ENCODE measurements around the gene SURF6.
"Not testable (repeated sequence)": the region's sequence is repeated elsewhere in the genome, so short reads cannot be mapped to it uniquely, and the experiment has no call there.

The SURF6 gene

DNA sequence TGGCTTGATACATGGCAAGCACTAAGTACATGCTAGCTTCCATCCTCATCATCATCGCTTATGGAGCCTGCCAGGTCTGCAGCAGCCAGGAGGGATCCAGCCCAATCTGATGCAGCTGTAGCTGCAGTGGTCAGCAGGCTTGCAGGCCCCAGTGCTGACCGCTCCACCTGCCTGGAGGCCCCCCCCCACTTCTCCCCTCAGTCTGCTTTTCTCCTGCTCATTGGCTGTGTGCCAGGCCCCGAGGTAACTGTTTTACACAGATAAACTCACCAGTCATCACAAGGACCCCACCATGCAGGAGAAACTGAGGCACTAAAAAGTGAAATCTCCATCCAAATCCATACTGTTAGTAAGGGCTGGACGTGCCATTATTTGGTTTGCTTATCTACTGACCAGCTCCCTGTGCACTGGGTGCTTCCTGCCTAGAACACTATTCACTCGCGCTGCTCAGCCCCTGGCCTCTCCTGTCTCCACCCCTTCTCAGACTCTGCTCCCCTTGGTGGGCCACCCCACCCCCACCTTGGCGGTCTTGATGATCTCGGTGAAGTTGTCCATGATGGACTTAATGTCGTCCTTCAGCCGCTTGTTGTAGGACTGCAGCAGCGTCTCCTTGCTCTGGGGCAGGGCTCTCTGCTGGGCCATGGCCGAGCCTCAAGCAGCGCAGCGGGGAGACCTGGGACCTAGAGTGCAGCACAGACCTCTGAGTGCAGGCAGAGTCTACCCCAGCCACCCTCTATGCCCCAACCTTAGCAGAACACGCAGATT lies 10.2 kb upstream of the SURF6 start:
- DNase-seq = no peak

DNA sequence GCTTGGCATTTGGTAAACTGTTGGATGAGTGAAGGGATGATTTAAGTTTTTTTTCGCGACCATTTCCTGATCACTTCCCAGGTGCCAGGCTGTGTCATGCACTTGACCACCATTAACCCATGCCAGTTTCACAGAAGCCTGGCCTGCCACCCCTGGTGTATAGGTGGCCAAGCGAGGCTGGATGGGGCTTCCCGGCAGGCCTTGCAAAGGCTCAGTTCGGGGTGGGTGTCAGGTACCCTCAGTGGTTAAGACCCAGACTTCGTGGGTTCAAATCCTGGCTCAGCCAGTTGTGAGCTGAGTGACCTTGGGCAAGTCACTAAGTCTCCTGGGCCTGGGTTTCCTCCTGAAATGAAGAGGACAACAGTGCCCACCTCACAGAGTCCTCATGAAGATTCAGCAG lies 9.6 kb upstream of the SURF6 start:
- DNase-seq = no peak

DNA sequence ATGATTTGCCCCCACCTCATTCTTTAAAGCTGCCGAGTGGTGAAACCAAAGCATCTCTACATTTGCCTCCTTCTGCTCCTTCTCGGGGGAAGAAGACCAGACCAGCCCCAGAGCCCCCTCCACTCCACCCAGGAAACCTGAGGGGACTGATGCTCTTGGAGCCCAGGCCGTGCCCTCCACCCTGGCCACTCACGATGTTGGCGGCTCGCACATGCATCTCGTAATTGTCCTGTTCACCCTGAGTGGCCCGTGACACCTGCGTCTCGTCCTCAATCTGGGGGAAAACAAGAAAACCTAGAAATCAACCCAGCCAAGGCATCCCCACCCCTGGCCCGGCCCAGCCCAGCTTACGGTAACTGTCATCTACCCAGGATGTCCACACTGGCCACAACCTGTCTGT lies 9.0 kb upstream of the SURF6 start:
- no peak for DNase-seq

DNA sequence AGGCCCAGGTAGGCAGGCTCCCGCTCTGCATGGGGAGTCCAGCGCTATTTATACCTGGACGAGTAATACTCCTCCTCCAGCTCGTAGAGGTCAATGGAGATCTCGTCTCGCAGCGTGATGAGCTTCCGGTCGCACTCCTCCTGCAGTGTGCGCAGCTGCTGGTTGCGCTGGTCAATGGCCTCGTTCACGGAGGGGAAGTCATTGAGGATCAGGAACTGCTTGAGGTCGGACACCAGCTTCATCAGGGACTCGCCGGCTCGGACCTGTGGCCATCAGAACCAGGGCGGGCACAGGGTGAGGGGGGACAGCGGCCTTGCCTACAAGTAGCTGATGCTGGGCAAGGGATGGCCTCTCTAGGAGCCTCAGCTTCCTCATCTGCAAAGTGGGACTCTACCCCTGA lies 8.1 kb upstream of the SURF6 start:
- DNase-seq = no peak

DNA sequence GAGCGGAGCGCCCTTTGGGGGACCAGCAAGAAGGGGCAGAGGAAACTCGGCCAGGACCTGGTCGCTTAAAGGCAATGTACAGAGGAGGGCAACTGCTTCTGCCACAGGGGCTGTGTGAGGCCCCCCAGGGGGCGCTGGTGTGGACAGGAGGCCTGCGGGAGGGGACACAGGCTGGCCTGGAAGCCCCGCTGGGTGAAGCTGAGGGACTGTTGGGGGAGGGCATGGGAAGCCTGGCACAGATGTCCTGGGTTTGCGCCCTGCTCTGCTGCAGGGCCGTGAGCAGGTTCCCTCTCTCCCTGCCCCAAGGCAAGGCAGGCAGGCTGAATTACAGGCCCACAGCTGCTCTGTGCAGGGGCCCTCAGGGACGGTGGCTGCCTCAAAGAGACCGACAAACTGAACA lies 6.6 kb upstream of the SURF6 start:
- no peak for DNase-seq

DNA sequence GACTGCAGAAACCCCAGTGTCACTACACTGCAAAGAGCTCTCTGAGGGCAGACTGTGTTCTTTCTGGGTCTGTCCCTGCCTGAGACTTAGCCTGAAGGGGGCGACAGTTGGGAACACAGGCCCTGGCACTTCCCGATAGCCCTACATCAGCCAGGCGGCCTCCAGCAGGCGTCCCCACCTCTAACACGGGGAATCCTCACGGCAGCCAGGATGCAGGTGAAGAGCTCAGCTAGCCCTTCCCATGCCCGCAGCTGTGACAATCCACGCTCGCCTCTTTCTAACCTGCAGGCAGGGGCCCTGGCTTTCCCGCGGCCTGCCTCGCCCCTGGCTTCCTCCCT lies 6.0 kb upstream of the SURF6 start:
- no peak for DNase-seq

DNA sequence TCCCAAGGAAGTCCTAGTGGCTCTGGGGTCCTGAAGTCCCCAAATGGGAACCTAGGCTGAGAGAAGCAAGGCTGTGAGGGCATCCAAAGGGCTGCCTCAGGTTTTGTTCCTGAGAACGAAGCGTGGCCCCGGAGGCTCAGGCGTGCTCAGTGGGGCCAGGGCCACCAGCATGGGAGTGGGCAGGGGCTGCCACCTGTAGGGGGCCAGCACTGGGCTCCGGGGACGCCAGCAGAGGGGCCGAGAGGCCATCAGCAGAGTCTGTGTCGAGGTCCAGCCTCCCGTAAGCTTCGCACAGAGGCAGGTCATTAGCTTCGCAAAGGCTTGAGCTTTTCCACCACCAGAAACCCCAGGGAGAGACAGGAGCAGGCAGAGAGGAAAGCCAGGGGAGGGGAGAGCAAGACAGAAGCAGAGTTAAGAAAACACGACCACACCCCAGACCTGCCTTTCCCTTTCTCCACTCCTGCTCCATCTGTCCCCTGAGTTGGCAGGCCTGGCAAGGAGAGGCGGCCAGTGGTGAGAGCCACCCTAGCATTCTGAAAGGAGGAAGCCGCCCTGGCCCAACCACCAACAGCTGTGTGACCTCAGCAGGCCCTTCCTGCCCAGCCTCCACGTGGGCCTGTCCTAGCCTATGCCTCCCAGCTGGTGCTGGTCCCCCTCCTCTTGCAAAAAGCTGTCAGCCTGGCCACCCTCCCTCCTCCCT lies 5.5 kb upstream of the SURF6 start:
- no peak for DNase-seq

DNA sequence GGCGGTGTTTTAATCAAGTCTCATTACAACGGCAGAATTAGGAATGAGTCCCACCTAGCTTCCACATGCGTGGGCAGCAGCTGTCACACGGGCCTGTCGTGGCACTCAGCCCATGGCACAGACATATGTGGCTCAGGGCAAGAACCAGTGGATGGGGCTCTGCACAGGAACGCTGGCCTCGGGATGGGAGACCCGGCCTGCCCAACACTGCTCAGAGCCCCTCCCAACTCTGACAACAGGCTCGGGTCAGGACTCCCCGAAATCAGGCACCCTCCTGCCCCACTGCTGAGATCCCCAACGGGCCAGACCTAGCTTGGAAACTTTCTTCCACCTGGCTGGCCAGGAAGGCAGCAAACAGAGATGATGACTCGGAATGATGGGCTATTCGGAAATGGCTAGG lies 4.9 kb upstream of the SURF6 start:
- DNase-seq = no peak

DNA sequence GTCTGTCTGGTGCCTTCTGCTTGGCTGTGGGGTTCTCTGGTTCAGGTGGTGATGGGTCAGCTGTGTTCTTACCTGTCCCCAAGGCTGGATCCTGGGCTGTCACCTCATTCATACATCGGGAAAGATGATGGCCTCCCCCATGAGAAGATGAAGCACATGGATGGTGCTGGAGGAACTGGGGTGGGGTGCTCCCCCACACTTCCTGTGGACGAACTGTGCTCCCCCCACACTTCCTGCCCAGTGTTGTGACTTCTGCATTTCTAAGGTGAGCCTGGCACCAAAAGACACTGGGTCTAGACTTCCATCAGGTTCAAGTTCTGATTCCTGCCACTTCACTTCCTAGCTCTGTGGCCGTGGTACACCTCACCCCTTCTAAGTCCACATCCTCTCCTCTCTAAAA lies 4.3 kb upstream of the SURF6 start:
- DNase-seq = no peak

DNA sequence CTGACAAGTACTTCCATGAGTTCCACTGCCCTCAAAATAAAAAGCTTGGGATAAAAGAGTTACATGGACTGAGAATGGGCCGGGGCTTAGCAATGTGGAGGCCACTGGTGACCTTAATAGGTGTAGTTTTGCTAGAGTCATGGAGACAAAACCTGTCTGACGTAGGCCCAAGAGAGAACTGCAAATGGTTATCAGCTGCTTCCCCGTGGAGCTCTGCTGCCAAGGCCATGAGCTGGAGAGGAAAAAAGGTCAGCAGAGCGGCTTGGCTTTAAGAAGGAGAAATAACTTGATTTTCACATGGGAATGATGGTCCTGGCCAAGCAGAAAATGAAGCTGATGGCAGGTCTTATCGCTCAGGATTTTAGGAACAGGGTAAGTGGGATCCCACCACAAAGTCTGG lies 3.7 kb upstream of the SURF6 start:
- DNase-seq = no peak

DNA sequence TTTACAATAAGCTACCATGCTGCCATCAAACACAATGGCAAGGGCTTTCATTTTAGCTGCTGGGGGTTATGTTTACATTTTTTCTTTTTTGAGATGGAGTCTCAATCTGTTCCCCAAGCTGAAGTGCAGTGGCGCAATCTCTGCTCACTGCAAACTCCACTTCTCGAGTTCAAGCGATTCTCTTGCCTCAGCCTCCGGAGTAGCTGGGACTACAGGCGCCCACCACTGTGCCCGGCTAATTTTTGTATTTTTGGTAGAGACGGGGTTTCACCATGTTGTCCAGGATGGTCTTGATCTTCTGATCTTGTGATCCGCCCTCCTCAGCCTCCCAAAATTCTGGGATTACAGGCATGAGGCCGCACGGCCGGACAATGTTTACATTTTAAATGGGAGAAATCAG lies 1.1 kb downstream of the SURF6 start:
- not testable (repeated sequence) for DNase-seq

DNA sequence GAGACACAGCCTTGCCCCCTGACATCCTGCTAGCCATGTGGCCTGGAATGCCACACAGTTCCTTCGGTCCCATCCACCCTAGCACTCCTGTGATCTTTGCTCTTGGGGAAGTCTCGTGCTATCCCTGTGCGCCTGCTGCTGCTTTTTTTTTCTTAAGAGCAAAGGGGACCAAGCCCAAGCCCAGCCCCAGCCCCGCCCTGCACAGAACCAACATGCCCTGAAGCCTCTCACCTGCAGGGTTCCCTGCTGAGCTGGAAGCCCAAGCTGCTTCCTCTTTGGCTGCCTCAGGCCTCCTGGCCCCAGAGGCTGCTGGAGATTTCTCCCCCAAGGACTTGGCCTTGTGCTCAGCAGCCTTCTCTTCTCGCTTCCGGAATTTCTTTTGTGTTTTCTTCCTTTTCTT lies 1.8 kb downstream of the SURF6 start:
- DNase-seq = no peak

DNA sequence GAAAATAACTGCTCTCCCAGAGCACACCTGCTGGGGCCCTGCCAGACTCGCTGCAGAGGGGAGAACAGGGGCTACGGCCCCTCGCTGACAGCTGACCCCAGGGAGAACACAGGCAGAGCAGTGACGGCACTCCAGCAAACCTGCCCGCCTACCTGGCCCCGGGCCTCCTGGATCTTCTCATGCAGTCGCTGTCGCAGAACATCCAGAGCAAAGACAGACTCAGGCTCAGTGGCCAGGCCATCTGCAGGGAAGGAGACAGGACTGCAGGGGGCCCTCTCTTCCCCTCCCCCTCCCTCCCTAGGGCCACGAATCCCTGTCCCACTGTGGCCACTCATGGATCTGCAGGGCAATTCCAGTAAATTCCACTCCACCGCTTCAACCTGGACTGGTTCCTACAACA lies 2.4 kb downstream of the SURF6 start:
- no peak for DNase-seq

DNA sequence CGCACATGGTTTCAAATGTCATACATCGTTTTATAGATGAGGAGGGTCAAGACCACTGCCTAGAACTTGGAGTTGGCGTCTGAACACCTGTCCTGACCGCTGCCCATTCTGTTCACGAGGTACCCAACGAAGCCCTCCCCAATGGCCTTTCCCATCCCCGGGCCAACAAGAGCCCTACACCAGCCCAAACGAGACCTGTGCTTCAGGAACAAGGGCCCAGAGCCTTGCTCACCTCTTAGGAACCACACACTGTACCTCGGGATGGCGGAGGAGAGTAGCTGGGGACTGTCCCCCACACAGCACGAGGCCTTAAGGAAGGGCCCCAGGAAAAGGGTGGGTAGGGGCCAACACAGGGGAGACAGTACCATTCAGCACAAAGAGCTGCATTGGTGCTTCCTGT lies 3.0 kb downstream of the SURF6 start:
- DNase-seq = no peak

DNA sequence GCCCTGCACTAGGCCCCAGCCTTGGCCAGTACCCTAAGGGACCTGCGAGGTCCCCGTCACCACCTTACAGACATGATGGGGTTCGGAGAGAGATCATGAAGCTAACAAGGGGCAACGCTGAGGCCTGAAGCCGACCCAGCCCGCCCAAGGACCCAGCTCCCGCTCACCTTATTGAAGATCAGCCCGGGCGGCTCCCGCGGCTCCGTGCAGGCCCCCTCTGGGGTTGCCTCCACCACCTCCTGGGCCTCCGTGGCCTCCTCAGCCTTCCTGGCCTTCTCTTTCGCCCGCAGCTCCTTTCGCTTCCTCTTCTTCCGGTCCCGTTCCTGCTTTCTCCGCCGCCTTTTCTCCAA lies 3.6 kb downstream of the SURF6 start:
- DNase-seq = no peak

DNA sequence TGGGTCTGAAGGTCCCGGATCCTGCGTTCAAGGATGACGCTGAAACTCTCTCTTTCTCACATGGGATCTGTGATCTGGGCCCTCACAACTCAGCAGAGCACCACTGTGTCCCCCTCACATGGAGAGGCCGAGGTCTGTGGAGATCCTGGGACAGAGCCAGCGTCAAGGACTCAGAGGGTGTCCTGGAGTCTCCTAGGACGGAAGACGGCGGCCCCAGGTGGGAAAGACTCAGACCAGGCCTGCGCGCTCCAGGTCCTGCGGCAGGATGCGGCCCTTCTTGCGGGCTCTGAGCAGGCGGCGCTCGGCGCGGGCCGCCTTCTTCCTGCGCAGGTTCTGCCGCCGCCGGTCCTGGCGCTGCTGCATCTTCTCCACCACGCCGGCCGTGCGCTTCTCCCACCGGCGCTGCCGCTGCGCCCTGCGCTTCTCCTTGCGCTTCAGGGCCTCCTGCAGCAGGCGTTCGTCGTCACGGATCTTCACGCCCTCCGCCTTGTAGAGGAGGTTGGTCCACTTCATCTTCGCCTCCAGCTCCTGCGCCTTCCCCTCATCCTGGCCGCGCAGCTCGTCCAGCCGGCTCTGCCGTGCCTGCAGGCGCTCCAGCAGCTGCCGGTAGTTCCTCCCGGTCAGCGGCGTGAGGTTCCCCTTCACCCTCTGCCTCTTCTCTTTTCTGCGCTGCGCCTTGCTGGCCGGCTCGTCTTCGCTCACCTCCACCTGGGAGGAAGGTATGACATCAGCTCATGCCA lies 4.2 kb downstream of the SURF6 start:
- no peak for DNase-seq

DNA sequence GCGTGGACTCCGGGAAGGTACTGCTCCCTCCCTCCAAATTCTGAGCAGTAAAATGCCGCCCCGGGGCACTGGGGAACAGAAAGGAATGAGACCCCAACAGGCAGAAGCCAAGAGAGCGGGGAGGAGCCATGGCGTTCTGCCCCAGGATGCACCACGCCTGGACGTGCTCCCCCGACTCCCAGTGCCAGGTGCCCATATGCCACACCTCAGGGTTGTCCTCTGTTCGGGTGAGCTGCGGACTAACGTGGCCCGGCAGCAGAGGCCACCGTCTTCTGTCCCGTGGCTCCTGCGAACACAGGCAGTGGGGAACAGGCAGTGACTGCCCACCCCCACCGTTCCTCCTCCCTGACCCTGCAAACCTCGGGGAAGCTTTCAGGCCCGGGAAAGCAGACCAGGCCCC lies 4.8 kb downstream of the SURF6 start:
- DNase-seq = no peak

DNA sequence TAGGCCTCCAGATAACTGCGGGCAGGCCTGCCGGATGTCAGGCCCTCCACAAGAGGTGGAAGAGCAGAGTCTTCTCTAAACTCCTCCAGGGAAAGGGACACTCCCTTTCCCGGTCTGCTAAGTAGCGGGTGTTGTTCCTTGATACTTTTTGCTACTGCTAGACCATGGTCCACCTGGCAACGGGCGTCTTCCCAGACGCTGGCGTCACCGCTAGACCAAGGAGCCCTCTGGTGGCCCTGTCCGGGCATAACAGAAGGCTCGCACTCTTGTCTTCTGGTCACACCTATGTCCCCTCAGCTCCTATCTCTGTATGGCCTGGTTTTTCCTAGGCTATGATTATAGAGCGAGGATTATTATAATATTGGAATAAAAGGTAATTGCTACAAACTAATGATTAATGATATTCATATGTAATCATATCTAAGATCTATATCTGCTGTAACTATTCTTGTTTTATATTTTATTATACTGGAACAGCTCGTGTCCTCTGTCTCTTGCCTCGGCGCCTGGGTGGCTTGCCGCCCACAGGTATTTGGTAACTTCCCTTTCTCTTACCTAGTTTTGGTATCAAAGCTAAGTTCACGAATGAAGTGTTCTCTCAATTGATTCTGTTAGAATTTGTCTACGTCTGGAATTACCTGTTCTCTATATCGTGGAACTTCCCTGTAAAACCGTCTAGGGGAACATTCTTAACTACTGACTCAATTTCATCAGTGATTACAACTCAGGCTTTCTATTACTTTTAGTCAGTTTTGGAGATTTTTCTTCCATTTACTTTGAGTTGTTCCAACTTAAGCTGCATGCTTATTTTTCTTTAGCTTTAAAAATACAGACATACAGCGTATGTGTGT lies 6.5 kb downstream of the SURF6 start:
- not testable (repeated sequence) for DNase-seq

DNA sequence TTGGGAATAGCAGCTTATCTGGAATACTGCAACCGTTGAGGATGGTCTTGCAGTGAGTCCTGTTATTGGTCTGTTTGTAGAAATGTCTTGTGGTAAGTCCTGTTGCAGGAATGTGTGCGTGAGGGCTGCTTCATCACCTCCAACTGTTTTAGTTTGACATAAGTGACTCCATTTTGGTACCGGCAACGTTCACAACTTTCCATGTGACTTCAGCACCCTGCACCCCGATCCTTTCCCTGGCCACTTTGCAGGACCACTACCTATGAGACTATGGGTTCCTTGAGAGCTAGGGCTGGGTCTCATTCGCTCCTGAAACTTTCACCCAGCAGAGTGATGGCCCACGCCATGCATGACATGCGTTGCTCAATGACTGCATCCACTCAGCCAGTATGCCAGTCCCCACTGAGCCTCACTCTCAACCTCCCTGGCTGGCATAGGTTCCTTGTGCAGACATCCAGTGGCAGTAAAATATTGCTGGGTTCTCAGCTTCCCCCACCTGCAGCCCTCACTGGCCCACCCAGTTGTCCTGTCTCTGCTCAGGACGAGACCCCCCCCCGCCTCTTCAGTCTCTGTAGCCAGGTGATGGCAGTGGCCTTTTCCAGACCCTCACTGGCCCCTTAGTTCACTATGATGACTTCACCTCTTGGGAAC lies 8.0 kb downstream of the SURF6 start:
- DNase-seq = no peak

DNA sequence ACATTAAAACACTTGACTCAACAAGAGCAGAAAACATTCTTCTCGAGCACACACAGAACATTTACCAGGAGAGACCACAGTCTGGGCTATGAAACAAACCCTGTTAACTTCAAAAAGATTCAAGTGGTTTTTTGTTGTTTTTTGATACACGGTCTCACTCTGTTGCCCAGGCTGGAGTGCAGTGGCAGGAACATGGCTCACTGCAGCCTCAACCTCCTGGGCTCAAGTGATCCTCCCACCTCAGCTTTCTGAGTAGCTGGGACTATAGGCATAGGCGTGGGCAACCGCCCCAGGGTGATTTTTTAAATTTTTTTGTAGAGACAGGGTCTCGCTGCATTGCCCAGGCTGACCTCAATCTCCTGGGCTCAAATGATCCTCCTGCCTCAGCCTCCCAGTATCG lies 9.0 kb downstream of the SURF6 start:
- not testable (repeated sequence) for DNase-seq

DNA sequence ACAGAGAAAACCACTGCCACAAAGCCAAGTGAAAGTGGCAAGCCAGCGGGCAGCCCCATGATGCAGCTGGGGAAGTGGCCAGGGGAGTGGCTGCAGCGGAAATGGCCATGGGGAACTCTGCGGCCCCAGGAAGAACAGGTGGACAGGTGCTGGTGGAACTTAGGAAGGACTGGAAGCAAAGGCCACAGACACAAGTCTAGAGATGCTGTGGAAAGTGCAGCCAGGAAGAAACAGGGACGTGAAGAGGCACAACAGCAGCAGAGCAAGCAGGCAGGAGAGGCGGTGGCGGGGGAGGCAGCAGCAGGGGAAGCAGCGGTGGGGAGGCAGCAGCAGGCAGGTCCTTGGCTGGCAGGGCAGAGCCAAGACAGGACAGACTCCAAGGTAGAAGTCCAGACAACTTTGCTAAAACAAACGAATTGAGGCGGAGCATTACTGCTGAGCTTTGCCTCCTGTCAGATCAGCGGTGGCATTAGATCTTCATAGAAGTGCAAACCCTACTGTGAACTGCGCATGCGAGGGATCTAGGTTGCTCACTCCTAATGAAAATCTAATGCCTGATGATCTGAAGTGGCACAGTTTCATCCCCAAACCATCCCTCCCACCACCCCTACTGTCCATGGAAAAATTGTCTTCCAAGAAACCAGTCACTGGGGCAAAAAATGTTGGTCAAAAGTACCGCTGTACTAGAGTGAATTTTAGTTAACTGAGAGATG lies 11.8 kb downstream of the SURF6 start:
- DNase-seq = no peak

DNA sequence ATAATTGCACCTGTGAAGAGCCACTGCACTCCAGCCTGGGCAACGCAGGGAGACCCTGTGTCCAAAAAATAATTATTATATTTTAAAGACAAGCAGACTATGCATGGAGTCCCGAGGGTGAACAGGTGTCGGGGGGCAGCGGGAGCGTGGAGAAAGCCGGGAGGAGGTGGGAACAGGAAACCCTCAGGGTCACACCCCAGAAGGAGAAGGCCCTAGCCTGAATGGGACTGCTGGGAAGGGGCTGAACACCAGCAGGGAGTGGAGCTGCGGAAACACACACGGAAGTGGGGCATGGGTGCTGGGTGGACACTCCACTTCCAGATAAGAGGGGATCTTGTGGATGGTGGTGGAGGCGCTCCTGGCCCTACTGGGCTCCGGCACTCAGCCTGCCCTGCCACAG lies 12.8 kb downstream of the SURF6 start:
- no peak for DNase-seq

Data from CD4-positive, alpha-beta T cell treated with Interleukin-21 for 1 hour (primary cell).